K562 (cell line): ENCODE results near the gene KIF9. TPM values are rescaled to one million over a fixed set of nuclear protein-coding genes. Genes with fewer than 3 reads are reported as not detected.

ENCODE experiments used
- CUX1 ChIP-seq: fragments of 200-800 bp; sonication (Bioruptor generic); IDR thresholded peaks from 2 replicates; pipeline ENCODE4 v1.6.1; 2016; ENCODE audit warnings: missing genetic modification characterization, missing compliant biosample characterization
- E2F6 ChIP-seq, 2 experiments: IDR thresholded peaks; 2 replicates each; pipeline ENCODE4 v1.6.1; 2011; ENCODE audit warnings: borderline replicate concordance in 1 of 2, control low read depth in 1 of 2, low read depth in 1 of 2, low read length in 1 of 2, mild to moderate bottlenecking in 1 of 2, mixed read lengths in 1 of 2, moderate library complexity in 1 of 2; ENCODE audit not compliant: insufficient read depth in 1 of 2, insufficient read length in 1 of 2, poor library complexity in 1 of 2, severe bottlenecking in 1 of 2; ENCODE audit errors: extremely low read depth in 1 of 2
- EHMT2 ChIP-seq: fragments of 450-650 bp; IDR thresholded peaks from 2 replicates; pipeline ENCODE4 v1.6.1; 2018; ENCODE audit warnings: antibody characterized with exemption
- JUN ChIP-seq, 2 experiments: sonication (generic) in 1 of 2; formaldehyde crosslinking in 1 of 2; IDR thresholded peaks; 2 replicates each; pipeline versions ENCODE4 v1.6.1 to v1.8.0; 2012 to 2022; ENCODE audit warnings: borderline replicate concordance in 2 of 2, mild to moderate bottlenecking in 2 of 2, improper control_type of control experiment in 1 of 2, low read depth in 1 of 2, low read length in 1 of 2, missing genetic modification reagents in 1 of 2
- KAT7 ChIP-seq: sonication (generic); formaldehyde crosslinking; IDR thresholded peaks from 2 replicates; pipeline ENCODE4 v1.8.0; 2022; ENCODE audit warnings: missing genetic modification reagents, mild to moderate bottlenecking, borderline replicate concordance
- KDM2B ChIP-seq: fragments of 250-450 bp; sonication (Bioruptor Pico); IDR thresholded peaks from 2 replicates; pipeline ENCODE4 v1.8.0; 2021; ENCODE audit warnings: mild to moderate bottlenecking, moderate library complexity
- MED1 ChIP-seq: sonication (generic); formaldehyde crosslinking; IDR thresholded peaks from 2 replicates; pipeline ENCODE4 v1.8.1; 2023; ENCODE audit warnings: missing genetic modification reagents, borderline replicate concordance
- NKRF ChIP-seq: fragments of 450-650 bp; IDR thresholded peaks from 2 replicates; pipeline ENCODE4 v1.6.1; 2016; ENCODE audit warnings: borderline replicate concordance
- PHB ChIP-seq: fragments of 250-450 bp; sonication (Bioruptor Pico); IDR thresholded peaks from 2 replicates; pipeline ENCODE4 v1.5.0; 2021
- POLR3G ChIP-seq: IDR thresholded peaks from 2 replicates; pipeline ENCODE4 v1.6.1; 2011; ENCODE audit not compliant: insufficient read length, insufficient replicate concordance; ENCODE audit errors: extremely low read depth
- TCF7L2 ChIP-seq: fragments of 150-350 bp; IDR thresholded peaks from 2 replicates; pipeline ENCODE4 v1.6.1; 2016; ENCODE audit warnings: low read depth, mild to moderate bottlenecking, low read length, moderate library complexity
- YY1 ChIP-seq, 3 experiments: IDR thresholded peaks; 2 replicates each; pipeline ENCODE4 v1.6.1; 2011; ENCODE audit warnings: low read length in 2 of 3, mild to moderate bottlenecking in 2 of 3, moderate library complexity in 2 of 3, borderline replicate concordance in 1 of 3, control low read depth in 1 of 3, low read depth in 1 of 3; ENCODE audit not compliant: insufficient read depth in 3 of 3, insufficient replicate concordance in 2 of 3, control insufficient read depth in 1 of 3, insufficient read length in 1 of 3; ENCODE audit errors: extremely low read depth in 1 of 3
- ZFP36 ChIP-seq: fragments of 150-350 bp; IDR thresholded peaks from 2 replicates; pipeline ENCODE4 v1.6.1; 2018; ENCODE audit warnings: low read length, low read depth; ENCODE audit not compliant: partially characterized antibody
- ZKSCAN1 ChIP-seq: fragments of 150-350 bp; IDR thresholded peaks from 2 replicates; pipeline ENCODE4 v1.6.1; 2016; ENCODE audit warnings: low read depth, low read length
- ZNF717 ChIP-seq: fragments of 250-450 bp; sonication (Bioruptor Pico); IDR thresholded peaks from 2 replicates; pipeline ENCODE4 v1.5.0; 2021
- ZNF830 ChIP-seq: fragments of 250-450 bp; sonication (Bioruptor Pico); IDR thresholded peaks from 2 replicates; pipeline ENCODE4 v1.5.0; 2021; ENCODE audit warnings: mild to moderate bottlenecking
- polyA plus RNA-seq, 8 experiments: library from polyadenylated mRNA; depleted of rRNA in 4 of 8; stranded (reverse) in 5 of 8; unstranded in 3 of 8; fragments of >200 nt; fragmentation: Nextera tagmentation in 2 of 8; fragmentation: Illumina TruSeq in 1 of 8; extraction: Ambion mirVana in 2 of 8; extraction: Trizol in 1 of 8; gene quantifications; 2 replicates each; pipeline versions ENCODE4 v1.2.1 to v1.2.3, GENCODE V29; 2011 to 2014; ENCODE audit warnings: inconsistent platforms in 1 of 8, missing spikeins in 1 of 8
- total RNA-seq, 7 experiments: library from RNA; depleted of rRNA in 6 of 7; stranded (reverse); fragments of >200 nt in 6 of 7; fragmentation: Illumina TruSeq in 2 of 7; extraction: Trizol in 2 of 7; gene quantifications; 2 replicates each; pipeline versions ENCODE4 v1.2.1 to v1.2.3, GENCODE V29; 2011 to 2021; ENCODE audit warnings: low replicate concordance in 1 of 7

The KIF9 gene
- total and polyA plus RNA-seq, 9 of the 15 experiments (the other 6 are each of a cell fraction or from before 2014, with no cell fraction given): 16.9 to 56.9 (median 25.0) TPM

GRCh38 chr3:47282424-47283192 is at the start of gene KIF9, which contains the start of gene KLHL18 (continued):
- TF ChIP-seq E2F6 (IDR thresholded peaks at IDR 0.05; ENCODE audit: borderline replicate concordance in 1 of 2, extremely low read depth in 1 of 2, insufficient read depth in 1 of 2, insufficient read length in 1 of 2, low read depth in 1 of 2, low read length in 1 of 2, poor library complexity in 1 of 2, severe bottlenecking in 1 of 2) (peak; percentile 83 to 84), KAT7 (CRISPR knock-in tag) (peak; percentile 83; the same call in 1 of the 2 replicates), POLR3G (no peak), ZFP36 (peak; percentile 11), ZNF830 (CRISPR knock-in tag) (no peak), PHB (CRISPR knock-in tag) (no peak), YY1 (IDR thresholded peaks at IDR 0.05; ENCODE audit: borderline replicate concordance in 1 of 3, control insufficient read depth in 1 of 3, extremely low read depth in 1 of 3, insufficient read depth in 3 of 3, insufficient read length in 1 of 3, insufficient replicate concordance in 2 of 3, low read depth in 1 of 3, low read length in 2 of 3) (peak; percentile 41 to 87 (median 81)), MED1 (no peak), NKRF (peak; percentile 100), KDM2B (no peak), TCF7L2 (0 out of 2 replicates have a peak, but pooled peaks have one; percentile 18), ZKSCAN1 (peak; percentile 65), JUN (IDR thresholded peaks at IDR 0.05; ENCODE audit: borderline replicate concordance, low read depth, low read length) (peak; percentile 77), JUN (CRISPR knock-in tag; IDR thresholded peaks at IDR 0.05; ENCODE audit: borderline replicate concordance) (peak; percentile 99), CUX1 (CRISPR knock-in tag) (no peak), ZNF717 (no peak), EHMT2 (0 out of 2 replicates have a peak, but pooled peaks have one; percentile 33)
